Embryonic facial prominence (tissue), 1 donor: ENCODE results near the gene BORCS5.
"Not testable (repeated sequence)": the region's sequence is repeated elsewhere in the genome, so short reads cannot be mapped to it uniquely, and the experiment has no call there.

Experiments
- DNase-seq: peaks from one replicate; pipeline ENCODE4 v3.0.0-alpha.2; 2016; ENCODE audit errors: extremely low spot score

The BORCS5 gene

DNA sequence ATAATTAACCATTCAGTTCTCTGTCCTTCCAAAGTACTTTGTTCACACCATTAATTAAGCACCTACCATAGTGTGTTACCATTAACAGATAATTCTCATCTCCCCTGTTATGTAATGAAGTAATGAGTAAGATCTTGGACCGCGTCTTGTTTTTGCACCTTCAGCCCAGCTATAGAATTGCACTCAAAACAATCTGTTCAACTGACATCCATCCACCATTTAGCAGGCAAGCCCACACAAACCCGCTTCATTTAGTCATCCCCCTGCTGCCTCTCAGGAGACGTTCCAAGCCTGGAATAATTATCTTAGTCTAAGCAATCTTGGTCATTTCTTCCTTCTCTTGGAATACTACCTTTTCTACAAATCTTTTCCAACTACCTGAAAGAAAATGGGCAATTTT, 131.4 kb downstream of the BORCS5 start:
- DNase-seq = no peak

DNA sequence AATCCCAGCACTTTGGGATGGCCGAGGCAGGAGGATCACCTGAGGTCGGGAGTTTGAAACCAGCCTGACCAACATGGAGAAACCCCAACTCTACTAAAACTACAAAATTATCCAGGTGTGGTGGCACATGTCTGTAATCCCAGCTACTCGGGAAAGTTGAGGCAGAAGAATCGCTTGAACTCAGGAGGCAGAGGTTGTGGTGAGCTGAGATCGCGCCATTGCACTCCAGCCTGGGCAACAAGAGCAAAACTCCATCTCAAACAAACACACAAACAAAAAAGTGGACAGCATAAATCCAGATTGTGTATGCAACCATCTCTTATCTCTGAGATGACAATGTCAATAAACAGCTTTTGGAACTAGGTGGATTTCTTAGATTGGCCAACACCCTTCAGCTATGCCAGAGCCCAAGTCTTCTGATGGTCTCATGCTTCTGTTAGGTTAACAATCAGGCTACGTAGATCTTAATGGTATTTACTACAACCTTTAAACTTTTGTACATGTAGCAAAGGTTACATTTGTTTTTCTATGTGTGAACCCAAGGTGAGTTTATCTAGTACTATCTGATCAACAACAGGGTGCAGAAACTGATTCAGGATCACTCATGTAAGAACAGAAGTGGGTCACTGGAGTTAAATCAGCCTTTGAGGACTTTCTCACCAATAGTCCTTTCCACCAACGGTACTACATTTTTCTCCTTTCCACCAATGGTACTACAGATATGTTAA, 132.1 kb downstream of the BORCS5 start:
- no peak for DNase-seq

DNA sequence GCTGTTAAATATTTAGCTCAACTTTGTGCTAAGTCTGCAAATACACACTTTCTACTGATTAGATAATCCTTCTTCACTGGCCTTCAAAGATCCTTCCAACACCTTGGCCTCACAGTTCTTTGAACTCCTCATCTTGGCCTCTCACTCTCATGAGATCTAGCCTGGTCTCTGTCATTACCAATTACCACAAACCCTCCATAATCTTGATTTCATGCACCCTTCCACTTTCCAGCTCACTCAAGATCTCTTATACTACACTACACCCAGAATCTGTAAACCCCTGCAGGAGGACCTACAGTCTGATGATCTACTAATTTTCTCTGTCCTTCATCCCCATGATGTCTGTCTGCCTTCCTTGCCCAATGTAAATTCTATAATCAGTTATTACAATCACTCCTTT, 134.7 kb downstream of the BORCS5 start:
- DNase-seq = no peak

DNA sequence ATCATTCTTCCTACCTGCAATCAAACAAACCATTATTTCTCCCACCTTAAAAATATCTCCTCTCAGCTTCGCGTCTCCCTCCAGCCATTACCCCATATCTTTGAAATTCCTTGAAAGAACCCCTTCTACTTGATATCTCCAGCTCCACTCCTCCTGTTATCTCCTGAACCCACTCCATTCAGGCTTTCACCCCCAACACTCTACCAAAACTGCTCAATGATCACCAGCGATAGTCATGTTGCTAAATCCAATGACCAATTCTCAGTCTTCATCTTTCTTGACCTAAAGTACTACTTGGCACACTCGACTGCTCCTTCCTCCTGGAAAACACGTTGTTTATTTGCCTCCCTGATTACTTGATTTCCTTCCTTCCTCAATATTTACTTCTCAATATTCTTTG, 135.7 kb downstream of the BORCS5 start:
- DNase-seq = no peak

DNA sequence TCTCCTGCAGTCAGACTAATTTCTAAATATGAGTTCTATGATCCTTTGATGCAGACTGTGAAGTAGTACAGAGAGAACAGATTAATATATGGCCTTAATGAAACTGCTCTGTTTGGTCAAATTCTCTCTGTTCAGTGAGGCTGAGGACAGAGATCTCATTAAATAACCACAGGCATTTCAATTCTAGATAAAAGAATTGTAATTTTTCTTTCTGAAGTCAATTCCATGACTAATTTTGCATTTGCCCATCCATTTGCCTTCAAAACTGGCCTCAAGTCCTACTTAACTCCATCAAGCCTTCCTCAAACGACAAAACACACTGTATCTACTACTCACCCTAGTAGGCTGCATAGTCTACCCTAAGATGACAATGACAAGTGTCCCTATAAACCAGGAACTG, 138.7 kb downstream of the BORCS5 start:
- DNase-seq = no peak

DNA sequence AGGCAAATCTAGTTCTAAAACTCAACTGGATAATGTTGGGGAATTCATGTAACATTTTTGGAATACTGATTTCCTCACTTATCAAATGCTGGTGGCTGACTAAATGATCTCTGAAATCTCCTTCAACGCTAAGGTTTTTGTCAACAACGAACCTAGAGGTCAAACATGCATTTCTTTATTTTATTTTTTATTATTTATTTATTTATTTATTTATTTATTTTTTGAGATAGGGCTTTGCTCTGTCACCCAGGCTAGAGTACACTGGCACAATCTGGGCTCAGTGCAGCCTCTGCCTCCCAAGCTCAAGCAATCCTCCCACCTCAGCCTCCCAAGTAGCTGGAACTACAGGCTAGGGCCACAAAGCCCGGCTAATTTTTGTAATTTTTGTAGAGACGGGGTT, 141.3 kb downstream of the BORCS5 start:
- DNase-seq = no peak

DNA sequence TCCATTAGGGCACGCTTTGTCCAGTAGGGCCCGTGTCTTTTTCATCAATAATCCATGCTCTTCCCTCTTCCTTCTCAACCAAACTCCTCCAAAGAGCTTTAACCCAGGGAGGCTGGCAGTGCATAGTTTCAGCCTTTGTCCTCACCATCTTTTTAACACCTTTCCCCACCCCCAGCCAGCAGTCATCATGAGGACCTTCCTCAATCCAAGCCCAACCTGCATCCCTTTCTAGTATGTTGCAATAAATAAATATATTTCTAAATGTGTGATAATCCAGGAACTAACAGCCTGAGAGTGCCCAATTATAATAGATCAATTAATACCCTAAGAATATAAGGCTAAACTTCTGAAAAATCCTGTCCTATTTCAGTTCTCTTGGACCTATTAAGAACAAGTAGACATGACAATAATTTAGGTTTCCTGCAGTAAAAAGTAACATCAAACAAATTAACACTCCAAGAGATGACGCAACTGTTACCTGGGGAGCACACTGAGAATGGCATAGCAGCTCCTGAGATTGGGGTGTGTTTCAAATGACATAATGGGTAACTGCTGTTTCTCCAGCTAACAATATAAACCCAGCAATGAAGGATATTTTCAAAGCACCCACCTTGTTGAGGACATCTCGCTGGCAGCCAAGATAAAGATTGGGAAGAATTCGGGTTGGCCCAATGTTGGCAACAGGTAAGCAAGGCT, 143.2 kb downstream of the BORCS5 start:
- DNase-seq = no peak

DNA sequence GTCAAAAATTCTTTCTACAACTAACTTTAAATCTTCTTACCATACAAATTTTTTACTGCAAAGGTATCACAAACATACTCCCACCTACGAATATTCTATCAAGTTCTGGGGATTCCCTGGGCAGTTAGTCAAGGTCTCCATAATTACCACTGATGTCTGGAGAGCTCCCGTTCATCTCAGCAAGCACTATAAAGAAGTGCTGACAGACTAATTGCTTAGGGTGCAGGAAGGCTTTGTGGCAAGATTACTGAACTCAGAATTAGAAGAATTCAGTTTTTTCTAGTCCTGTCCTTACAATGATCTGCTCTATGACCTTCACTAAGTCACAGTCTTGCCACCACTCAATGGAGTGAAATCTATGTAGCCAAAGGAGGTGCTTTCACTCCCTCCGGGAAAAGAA, 144.2 kb downstream of the BORCS5 start:
- no peak for DNase-seq

DNA sequence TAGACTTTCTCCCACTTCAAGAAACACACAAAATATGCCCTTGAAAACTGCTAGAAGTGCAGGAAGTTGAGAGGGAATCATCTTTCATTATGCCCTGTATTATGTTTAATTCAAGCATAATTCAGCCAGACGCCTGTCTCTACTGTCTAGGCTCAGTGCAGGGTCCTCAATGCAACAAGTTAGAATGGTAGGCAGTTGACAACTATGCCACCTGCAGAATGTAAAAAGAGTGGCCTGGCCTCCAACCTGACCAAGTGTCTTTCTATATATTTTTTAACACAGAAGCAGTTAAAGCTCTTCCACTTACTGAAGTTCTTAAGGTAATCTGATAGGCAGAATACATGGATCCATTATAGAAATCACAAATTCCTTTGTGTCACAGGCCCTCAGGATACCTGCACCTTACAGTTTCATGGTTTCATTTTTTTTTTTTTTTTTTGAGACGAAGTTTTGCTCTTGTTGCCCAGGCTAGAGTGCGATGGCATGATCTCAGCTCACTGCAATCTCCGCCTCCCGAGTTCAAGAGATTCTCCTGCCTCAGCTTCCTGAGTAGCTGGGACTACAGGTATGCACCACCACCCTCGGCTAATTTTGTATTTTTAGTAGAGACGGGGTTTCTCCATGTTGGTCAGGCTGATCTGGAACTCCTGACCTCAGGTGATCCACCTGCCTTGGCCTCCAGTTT, 145.4 kb downstream of the BORCS5 start:
- not testable (repeated sequence) for DNase-seq

DNA sequence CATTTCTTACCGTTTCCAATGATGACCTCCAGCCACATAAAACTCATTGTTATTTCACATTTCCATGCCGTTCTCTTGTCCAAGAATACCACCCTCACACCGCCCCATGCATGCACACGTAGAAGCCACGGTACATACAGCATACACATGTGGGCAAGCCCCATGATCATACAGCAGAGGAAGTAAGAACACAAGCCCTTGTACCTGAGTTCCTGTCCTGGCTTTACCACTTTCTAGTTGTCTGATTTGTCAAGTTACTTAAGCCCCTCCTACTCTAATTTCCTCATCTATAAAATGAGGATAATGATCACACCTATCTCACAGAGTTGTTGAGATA, 145.9 kb downstream of the BORCS5 start:
- no peak for DNase-seq

DNA sequence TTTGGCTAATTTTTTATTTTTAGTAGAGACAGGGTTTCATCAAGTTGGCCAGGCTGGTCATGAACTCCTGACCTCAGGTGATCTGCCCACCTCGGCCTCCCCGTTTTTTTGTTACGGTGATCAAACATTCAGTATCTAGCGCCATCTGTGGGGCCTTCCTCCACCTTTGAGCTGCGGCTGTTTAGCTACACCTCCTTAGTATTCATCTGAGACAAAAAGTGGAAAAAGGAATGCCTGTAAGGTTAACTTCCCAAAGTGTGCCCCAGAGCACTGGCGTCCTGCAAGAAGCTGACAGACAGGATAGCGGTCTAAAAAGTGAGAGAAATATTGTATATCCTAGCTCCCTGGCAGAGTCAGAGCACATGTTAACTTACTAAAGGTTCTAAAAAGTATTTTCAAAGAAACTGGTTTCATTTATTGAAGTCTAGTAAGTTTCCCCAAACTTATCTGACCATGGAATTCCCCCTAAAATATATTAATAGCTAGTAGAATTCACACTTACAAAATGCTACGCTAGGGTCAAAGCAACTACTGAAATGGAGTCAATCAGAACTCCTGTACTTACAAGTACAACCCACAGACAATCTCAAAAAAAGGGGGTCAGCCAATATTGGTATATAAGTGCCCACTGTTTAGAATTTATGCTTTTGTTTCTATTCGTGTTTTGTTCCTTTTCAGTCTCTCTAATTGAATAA, 146.7 kb downstream of the BORCS5 start:
- DNase-seq = no peak

DNA sequence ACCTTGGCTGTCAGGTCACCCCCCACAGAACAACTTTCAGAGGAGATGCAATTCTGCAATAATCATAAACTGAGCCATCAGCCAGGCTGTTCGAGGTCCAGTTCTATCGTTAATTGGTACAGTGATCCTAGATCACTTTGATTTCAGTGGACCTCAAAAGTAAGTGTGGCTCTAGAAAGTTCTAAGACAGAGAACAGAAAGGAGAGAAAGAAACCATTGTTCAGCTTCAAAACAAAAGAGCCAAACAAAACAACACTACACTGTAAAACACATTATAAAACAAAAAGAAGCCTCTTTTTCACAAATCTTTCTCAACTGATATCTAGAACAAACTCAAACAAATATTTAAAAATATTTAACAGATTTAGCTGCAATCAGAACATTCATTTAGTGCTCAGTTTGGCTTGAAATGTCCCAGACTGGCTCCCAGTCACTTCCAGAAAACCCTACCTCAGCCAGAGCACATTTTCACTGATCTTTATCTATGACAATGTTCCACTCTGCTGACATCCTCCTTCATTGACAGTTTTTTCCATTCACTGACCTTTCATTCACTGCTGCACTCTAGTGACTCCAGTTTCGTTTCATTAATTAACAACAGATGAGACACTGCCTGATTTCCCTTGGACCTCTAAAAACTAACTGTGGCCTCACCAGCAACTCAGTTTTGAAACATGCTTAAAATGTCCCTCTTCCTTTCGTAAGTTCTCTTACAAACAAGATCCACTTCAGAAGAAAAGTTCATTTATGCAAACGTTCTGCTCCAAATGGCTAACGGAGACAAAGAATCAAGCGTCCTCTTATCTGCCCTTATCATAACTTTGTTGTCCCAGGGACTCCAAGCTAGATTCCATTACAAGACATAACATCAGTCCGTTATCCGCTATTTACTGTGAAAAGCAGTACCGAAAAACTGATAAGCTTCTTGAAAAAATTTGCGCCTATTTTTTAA, 148.9 kb downstream of the BORCS5 start:
- DNase-seq = no peak

DNA sequence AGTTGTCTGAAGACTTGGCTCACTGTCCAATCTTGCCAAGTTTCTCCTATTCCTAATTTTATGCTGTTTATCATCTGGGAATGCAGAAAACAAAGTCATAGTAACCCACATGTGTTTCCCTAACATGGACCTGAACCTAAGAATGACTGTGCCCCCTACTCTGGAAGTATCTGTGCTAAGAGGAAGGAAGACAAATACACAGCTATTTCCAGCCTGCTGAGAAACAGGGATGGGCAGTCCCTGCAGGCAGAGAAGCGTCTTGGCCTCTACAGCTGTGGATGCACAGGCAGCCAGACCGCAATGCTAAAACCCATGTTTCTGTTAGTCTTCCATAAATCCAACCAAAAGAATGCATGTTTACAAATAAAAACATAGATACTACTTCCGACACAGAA, 149.6 kb downstream of the BORCS5 start:
- DNase-seq = no peak

DNA sequence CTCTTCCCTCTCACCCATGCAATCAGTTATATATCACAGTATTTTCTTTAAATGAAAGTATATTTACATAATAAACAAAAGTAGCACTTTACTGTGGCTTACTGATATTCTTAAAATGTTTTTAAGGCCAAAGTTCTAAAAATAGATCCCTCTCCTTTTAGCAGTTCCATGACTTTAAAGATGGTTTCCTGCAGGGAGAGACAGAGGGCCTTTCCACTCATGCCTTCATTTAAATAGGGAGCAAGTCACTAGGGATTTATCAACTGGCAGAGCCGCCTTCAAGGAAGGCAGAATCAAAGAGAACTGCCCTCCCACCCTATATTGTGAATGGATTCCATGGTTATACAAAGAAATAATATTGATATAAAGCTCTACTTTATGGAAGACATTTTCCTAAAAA, 150.2 kb downstream of the BORCS5 start:
- no peak for DNase-seq

DNA sequence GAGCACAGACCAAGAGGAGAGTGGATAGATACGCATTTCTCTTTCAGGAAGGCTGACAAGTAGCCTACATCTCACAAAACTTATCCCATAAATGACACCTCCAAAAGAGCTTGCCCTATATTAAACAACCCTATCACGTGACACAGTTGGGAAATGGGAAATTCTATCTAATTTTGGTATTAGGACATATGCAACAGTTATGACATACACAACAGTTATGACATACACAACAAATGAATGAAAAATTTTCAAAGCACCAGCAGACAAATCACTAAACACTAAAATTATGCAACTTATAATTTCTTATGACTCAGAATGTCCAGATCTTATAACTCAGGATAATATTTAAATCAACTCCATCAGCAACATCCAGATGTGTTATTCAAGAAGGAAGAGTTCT, 151.7 kb downstream of the BORCS5 start:
- no peak for DNase-seq

DNA sequence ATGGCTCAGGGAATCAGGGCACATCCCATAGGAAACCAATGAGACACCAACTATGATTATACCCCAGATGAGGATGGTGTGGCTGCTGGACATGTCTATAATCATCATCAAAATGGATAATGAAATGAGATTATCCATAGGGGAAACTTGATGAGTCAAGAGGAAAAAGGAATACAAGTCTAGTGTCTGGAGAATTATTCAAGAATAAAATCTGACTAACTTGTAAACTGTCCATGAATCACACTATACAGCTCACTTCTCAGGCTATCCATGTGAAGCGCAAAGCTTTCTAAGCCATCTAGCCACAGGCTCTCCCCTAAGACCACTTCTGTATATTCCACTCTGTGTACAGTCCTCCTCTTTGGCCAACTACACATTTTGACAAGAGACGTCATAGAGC, 153.3 kb downstream of the BORCS5 start:
- no peak for DNase-seq

DNA sequence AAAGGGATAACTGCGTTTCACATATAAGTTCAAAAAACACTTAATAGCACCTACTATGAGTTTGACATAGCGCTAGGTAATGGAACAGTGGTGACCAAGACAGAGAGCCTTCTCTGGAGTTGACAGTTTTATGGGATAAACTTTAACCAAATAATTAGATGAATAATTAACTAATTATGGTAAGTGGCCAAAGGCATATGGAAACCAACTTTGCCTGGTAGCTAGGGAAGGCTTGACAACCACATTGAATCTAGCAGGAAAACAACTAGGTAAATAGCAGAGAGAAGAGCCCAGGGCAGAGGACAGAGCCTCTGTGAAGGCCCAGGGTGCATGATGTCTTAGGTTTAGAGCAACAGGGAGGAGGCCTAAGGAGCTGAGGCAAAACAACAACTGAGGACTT, 153.7 kb downstream of the BORCS5 start:
- DNase-seq = no peak

DNA sequence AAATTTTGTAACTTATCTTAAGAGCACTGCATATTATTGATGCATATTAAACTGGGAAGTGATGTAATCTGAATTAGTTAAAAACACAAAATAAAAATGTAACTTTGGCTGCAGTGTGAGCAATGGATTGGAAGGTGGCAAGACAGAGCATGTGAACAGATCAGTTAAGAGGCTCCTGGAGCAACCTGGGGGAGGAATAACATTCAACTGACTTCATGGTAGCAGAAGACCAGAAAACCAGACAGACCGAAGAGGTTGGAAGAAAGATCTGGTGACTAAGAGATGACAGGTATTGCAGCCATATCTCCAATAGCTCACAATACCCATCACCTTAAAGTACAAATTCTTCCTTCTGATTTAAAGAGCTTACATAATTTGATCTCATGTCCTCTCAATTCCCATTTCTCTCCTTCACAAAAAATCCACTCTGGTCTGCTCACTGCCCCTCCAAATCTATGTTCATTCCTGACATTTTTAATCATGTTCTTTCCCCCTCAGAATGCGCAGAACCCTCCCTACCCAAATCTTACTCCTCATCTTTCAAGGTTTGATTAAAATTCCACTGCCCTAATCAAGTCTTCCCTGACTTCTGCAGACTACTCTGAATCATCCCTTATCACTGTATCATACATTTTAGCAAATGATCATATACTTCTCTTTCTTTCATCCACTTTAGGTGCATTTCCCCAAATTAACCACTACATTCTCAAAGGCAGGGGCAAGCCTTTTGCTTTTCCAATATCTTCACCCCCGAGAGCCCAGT, 154.3 kb downstream of the BORCS5 start:
- DNase-seq = no peak

DNA sequence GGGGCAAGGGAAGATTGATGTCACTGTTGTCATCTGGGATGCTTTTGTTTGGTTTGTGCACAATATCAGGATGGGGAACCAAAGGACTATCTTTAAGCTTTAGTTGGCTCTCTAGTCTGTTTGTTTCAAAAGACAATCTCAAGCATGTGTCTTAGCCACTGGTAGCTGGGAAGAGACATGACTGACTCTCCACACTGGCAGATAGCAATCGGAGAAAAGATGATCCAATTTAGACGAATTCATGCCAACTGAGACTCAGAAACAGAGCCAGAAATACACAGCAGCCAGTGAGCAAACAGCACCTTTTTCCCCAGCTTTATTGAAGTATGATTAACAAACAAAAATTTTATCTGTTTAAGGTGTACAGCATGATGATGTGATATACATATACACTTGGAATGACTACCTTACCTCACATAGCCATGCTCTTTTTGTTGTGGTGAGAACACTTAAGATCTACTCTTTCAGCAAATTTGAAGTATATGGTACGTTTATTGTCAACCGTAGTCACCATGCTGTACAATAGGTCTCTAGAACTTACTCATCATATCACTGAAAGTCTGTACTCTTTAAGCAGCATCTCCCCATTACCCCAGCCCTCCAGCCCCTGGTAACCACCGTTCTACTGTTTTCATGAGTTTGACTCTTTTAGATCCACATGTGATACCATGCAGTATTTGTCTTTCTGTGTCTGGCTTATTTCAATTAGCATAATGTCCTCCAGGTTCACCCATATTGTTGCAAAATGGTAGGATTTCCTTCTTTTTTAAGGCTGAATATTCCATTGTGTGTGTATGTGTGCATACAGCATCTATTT, 155.2 kb downstream of the BORCS5 start:
- DNase-seq = no peak
